Ovary (tissue), 9 donors: Measurements from ENCODE around the gene HTRA1. TPM values are rescaled to one million over a fixed set of nuclear protein-coding genes. Genes with fewer than 3 reads are reported as not detected.
A peak's percentile ranks its signal among the peaks of the same experiment; 100 is the strongest.

Experiments
- DNase-seq, 5 donors: peaks; one replicate each; pipeline ENCODE4 v3.0.0-alpha.2; 2019 to 2020
- H3K27ac ChIP-seq, 2 donors: fragments of 200-600 bp; one replicate each; pipeline versions ENCODE4 v1.5.1 to v1.8.0; 2019 to 2022
- H3K27me3 ChIP-seq: fragments of 200-600 bp; one replicate; pipeline ENCODE4 v1.8.0; 2022
- H3K36me3 ChIP-seq: fragments of 200-600 bp; sonication (generic); one replicate; pipeline ENCODE4 v1.5.1; 2019
- H3K4me1 ChIP-seq: one replicate; pipeline ENCODE4 v1.8.1; 2013; ENCODE audit warnings: mild to moderate bottlenecking, moderate library complexity; ENCODE audit not compliant: insufficient read depth
- H3K4me3 ChIP-seq: fragments of 200-600 bp; sonication (generic); one replicate; pipeline ENCODE4 v1.5.1; 2017
- H3K9me3 ChIP-seq, 2 donors: fragments of 200-600 bp in 1 of 2; sonication (generic) in 1 of 2; one replicate each; pipeline versions ENCODE4 v1.5.1 to v1.8.1; 2013 to 2019; ENCODE audit warnings: mild to moderate bottlenecking in 1 of 2, moderate library complexity in 1 of 2
- CTCF ChIP-seq, 3 donors: fragments of 450-650 bp in 2 of 3; fragments of 200-600 bp in 1 of 3; IDR thresholded peaks; one replicate each; pipeline versions ENCODE4 v1.5.1 to v1.8.0; 2016 to 2022; ENCODE audit warnings: antibody characterized with exemption in 3 of 3, mild to moderate bottlenecking in 1 of 3
- EP300 ChIP-seq: sonication (generic); formaldehyde crosslinking; IDR thresholded peaks from one replicate; pipeline ENCODE4 v1.6.1; 2017; ENCODE audit warnings: antibody characterized with exemption
- POLR2A ChIP-seq: fragments of 450-650 bp; IDR thresholded peaks from one replicate; pipeline ENCODE4 v1.6.1; 2017; ENCODE audit warnings: antibody characterized with exemption, mild to moderate bottlenecking, moderate library complexity
- WGBS, 3 donors: extraction: QIAGEN DNeasy Blood & Tissue Kit in 1 of 3; methylation state at CpG; one replicate each; pipeline versions ENCODE4 v1.1.5 to v1.1.7; 2013 to 2017; 5-methylcytosine and 5-hydroxymethylcytosine counted together
- intact Hi-C, 4 donors: fragments of 100-400 bp; cut with DNase I; formaldehyde crosslinking; loops; one replicate each; pipeline versions ENCODE4 v1.11.0 to v1.15.1; 2022 to 2023
- polyA plus RNA-seq, 2 donors: library from polyadenylated mRNA; stranded (reverse); fragments of 200-250 nt in 1 of 2; fragments of 350-450 nt in 1 of 2; fragmentation: Illumina TruSeq in 1 of 2; extraction: RNeasy Lipid Tissue Mini Kit (QIAGEN cat#74804) in 1 of 2; gene quantifications; one replicate each; pipeline ENCODE4 v1.2.3, GENCODE V29; 2013 to 2014
- total RNA-seq, 7 donors: library from RNA; depleted of rRNA in 2 of 7; stranded (reverse); fragments of >200 nt in 2 of 7; fragmentation: NEBNext Ultra II Directional in 3 of 7; extraction: Animal tissue kit (Norgen Biotek cat#: 25700) in 3 of 7; gene quantifications; one replicate each; pipeline versions ENCODE4 v1.1.0 to v1.2.4, GENCODE V29; 2016 to 2023
- donor health status: DM: no; HTN: no; CAD: no; lungs with moderate emphysema.
- donor health status: DM: no; HTN: no; CAD: no.
- donor health status: Bipolar disorder and iron deficiency.
- donor health status: DM: yes; HTN: yes; CAD: no.
- donor health status: DM: no; HTN: no; CAD: no.
- donor health status: DM: yes; HTN: yes; CAD: no.

The HTRA1 gene
- total and polyA plus RNA-seq, 9 donors = 194 to 947 (median 356) TPM

GRCh38 chr10:122490786-122491680 lies 29.7 kb downstream of the HTRA1 start:
- Histone ChIP-seq H3K27ac (peak overlapping the region in 1 of 2 donors; percentile 55), H3K27me3 (no peaks in the 10 kb centered on the region), H3K4me3 (no peak overlapping the region), H3K4me1 (peaks cover 23% of the 10 kb centered on the region), H3K36me3 (no peaks in the 10 kb centered on the region), H3K9me3 (no peaks in the 10 kb centered on the region)
- intact Hi-C loops = no loop called here
- 20 to 31% (median 29%) methylated on average over 26 of the region's 26 CpGs for WGBS, 3 donors
- TF ChIP-seq EP300 = no peak
- TF ChIP-seq POLR2A = no peak
- TF ChIP-seq CTCF (IDR thresholded peaks at IDR 0.05) = no peak
- peak; percentile 46 to 79 (median 68) for DNase-seq

DNA sequence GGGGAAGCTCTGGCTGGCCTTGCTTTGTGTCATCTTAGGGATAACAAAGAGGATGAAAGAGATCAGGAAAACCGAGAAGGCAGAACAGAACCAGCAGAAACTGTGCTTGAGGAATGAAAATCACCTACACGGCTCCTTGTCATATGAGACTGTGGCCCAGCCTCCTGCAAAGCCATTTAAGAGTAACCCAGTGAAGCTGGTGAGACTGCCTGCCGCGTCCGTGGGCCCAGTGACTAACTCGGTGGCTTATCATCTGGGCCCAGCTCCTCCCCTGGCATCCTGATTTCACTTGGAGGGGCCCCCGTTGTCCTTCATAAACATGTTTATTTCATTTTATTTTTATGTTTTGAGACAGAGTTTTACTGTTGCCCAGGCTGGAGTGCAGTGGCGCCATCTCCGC lies 30.7 kb downstream of the HTRA1 start:
- no peak overlapping the region for H3K4me3 ChIP-seq
- H3K27me3 ChIP-seq = no peaks in the 10 kb centered on the region
- H3K4me1 ChIP-seq = peaks cover 18% of the 10 kb centered on the region
- TF ChIP-seq EP300 = no peak
- TF ChIP-seq CTCF (IDR thresholded peaks at IDR 0.05) = no peak
- no peak for TF ChIP-seq POLR2A
- no peaks in the 10 kb centered on the region for H3K36me3 ChIP-seq
- 38 to 41% (median 39%) methylated on average over 9 of the region's 9 CpGs for WGBS, 3 donors
- H3K27ac ChIP-seq = peak overlapping the region in 1 of 2 donors; percentile 55
- intact Hi-C loops = no loop called here
- DNase-seq = no peak
- H3K9me3 ChIP-seq = no peaks in the 10 kb centered on the region

DNA sequence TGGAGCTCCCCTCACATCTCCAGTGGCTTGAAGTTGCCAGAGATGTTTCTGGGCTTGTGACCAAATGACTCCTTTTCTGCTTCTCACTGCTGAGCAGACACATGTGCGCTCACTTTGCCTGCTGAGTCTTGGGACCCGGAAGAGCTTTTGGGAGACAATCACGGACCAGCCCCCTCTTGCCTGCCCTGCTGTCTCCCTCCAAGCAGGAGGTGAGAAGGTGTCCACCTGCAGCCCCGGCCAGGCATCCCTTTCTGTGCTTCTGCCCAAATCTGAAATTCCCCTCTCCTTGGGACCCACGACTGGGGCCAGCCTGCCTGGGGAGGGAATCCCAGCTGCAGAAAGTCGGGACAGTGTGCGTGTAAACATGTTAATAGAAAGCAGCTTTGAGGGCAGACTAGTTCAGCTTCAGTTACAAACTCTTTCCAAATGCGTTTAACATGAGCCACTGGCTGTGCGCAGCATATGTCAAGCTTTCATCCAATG lies 31.7 kb downstream of the HTRA1 start:
- WGBS, 3 donors = 19 to 34% (median 29%) methylated on average over 9 of the region's 9 CpGs
- Histone ChIP-seq H3K27me3 (no peaks in the 10 kb centered on the region), H3K27ac (no peak overlapping the region), H3K36me3 (no peaks in the 10 kb centered on the region), H3K4me1 (peaks cover 18% of the 10 kb centered on the region), H3K4me3 (no peak overlapping the region), H3K9me3 (no peaks in the 10 kb centered on the region)
- TF ChIP-seq EP300 (no peak), CTCF (IDR thresholded peaks at IDR 0.05) (no peak), POLR2A (no peak)
- DNase-seq = peak in 3 of 5 donors; percentile 57 to 63 (median 60)
- intact Hi-C loops = no loop called here

- Histone ChIP-seq H3K9me3 (no peaks in the 10 kb centered on the region), H3K4me3 (no peak overlapping the region), H3K36me3 (no peaks in the 10 kb centered on the region), H3K4me1 (peaks cover 23% of the 10 kb centered on the region), H3K27me3 (no peaks in the 10 kb centered on the region), H3K27ac (no peak overlapping the region)
- intact Hi-C loops = no loop called here
- no peak for TF ChIP-seq POLR2A
- no peak for TF ChIP-seq CTCF (IDR thresholded peaks at IDR 0.05)
- TF ChIP-seq EP300 = no peak
- 86 to 89% (median 89%) methylated on average over 4 of the region's 4 CpGs for WGBS, 3 donors
- no peak for DNase-seq
Measured at GRCh38 chr10:122493761-122494160, 32.4 kb downstream of the HTRA1 start.
